Pancreas (tissue), 10 donors: ENCODE results near the gene LRFN2. TPM values are rescaled to one million over a fixed set of nuclear protein-coding genes. Genes with fewer than 3 reads are reported as not detected.

Experiments used
- ATAC-seq, 4 donors: fragments of 200-7000 bp; cut with Tn5 transposase; one replicate each; pipeline versions ENCODE4 v1.8.0 to v1.9.1; 2020; ENCODE audit warnings: mild to moderate bottlenecking in 4 of 4, moderate library complexity in 4 of 4
- DNase-seq, 6 donors: peaks; one replicate each; pipeline ENCODE4 v3.0.0-alpha.2; 2020
- FAIRE-seq: peaks from 2 replicates; lab custom pipeline; 2012; peaks lifted over from hg19 to GRCh38; lab: Jason Lieb, UNC
- H3K27ac ChIP-seq, 4 donors: fragments of 200-600 bp; sonication (generic); 1 replicate in 3 of 4; 2 replicates in 1 of 4; pipeline versions ENCODE4 v1.5.0 to v1.8.0; 2020
- H3K27me3 ChIP-seq, 4 donors: fragments of 200-600 bp; one replicate each; pipeline ENCODE4 v1.8.0; 2021
- H3K36me3 ChIP-seq, 3 donors: fragments of 200-600 bp; sonication (generic) in 1 of 3; one replicate each; pipeline versions ENCODE4 v1.5.0 to v1.8.0; 2020 to 2021
- H3K4me1 ChIP-seq, 3 donors: fragments of 200-600 bp; one replicate each; pipeline ENCODE4 v1.8.0; 2021
- H3K4me3 ChIP-seq, 4 donors: fragments of 200-600 bp; sonication (generic) in 2 of 4; one replicate each; pipeline versions ENCODE4 v1.5.0 to v1.8.0; 2020 to 2021
- H3K9me3 ChIP-seq, 4 donors: fragments of 200-600 bp; one replicate each; pipeline ENCODE4 v1.8.0; 2021
- CTCF ChIP-seq, 4 donors: fragments of 200-600 bp; sonication (generic) in 3 of 4; IDR thresholded peaks; one replicate each; pipeline versions ENCODE4 v1.5.0 to v1.8.0; 2021; ENCODE audit warnings: antibody characterized with exemption in 4 of 4
- WGBS, 2 donors: extraction: QIAGEN DNeasy Blood & Tissue Kit; methylation state at CpG; one replicate each; pipeline ENCODE4 v1.1.7; 2013; 5-methylcytosine and 5-hydroxymethylcytosine counted together
- intact Hi-C, 3 donors: fragments of 100-400 bp; cut with DNase I; formaldehyde crosslinking; loops; one replicate each; pipeline versions ENCODE4 v1.11.1 to v1.14.2; 2022
- polyA plus RNA-seq, 2 donors: library from polyadenylated mRNA; stranded (reverse); fragments of 200-250 nt; gene quantifications; one replicate each; pipeline ENCODE4 v1.2.3, GENCODE V29; 2013
- total RNA-seq, 6 donors: library from RNA; stranded (reverse); fragmentation: NEBNext Ultra II Directional in 4 of 6; extraction: Animal tissue kit (Norgen Biotek cat#: 25700) in 4 of 6; gene quantifications; one replicate each; pipeline versions ENCODE4 v1.2.1 to v1.2.4, GENCODE V29; 2021 to 2023
- donor health status: healthy with polysubstance abuse.
- donor health status: DM: no; HTN: no; CAD: no; lungs with moderate emphysema.
- donor health status: DM: no; HTN: no; CAD: no.
- donor health status: control.
- donor health status: control.
- donor health status: Bipolar disorder and iron deficiency.
- donor health status: DM: yes; HTN: yes; CAD: no.
- donor health status: DM: no; HTN: no; CAD: no.
- donor health status: DM: no; HTN: no; CAD: no.
- donor health status: DM: yes; HTN: yes; CAD: no.

LRFN2 gene
- total and polyA plus RNA-seq, 8 donors = 0.22 to 1.5 (median 0.54) TPM

- intact Hi-C loops = no loop called here
- Histone ChIP-seq H3K36me3 (no peaks in the 10 kb centered on the region), H3K27ac (no peak overlapping the region), H3K9me3 (no peaks in the 10 kb centered on the region), H3K4me1 (no peaks in the 10 kb centered on the region), H3K4me3 (no peak overlapping the region), H3K27me3 (no peaks in the 10 kb centered on the region)
- FAIRE-seq (no peak), DNase-seq (no peak), ATAC-seq (peak in 2 of 4 donors; percentile 36 to 56)
- TF ChIP-seq CTCF (IDR thresholded peaks at IDR 0.05) = no peak
- 67 to 81% methylated on average over 9 of the region's 9 CpGs for WGBS, 2 donors
These were observed 177.3 kb downstream of the LRFN2 start for GRCh38 chr6:40409716-40410397.

GRCh38 chr6:40408786-40409542, 178.2 kb downstream of the LRFN2 start:
- no peak for TF ChIP-seq CTCF (IDR thresholded peaks at IDR 0.05)
- intact Hi-C loops = no loop called here
- FAIRE-seq = no peak
- H3K4me1 ChIP-seq = no peaks in the 10 kb centered on the region
- ATAC-seq = no peak
- H3K27me3 ChIP-seq = no peaks in the 10 kb centered on the region
- H3K27ac ChIP-seq = no peak overlapping the region
- no peak overlapping the region for H3K4me3 ChIP-seq
- no peaks in the 10 kb centered on the region for H3K9me3 ChIP-seq
- H3K36me3 ChIP-seq = no peaks in the 10 kb centered on the region
- DNase-seq = no peak
- WGBS, 2 donors = 78 to 83% methylated on average over 4 of the region's 4 CpGs

- H3K4me1 ChIP-seq = no peaks in the 10 kb centered on the region
- H3K36me3 ChIP-seq = no peaks in the 10 kb centered on the region
- no peaks in the 10 kb centered on the region for H3K27me3 ChIP-seq
- no peak overlapping the region for H3K27ac ChIP-seq
- WGBS, 2 donors = 45 to 60% methylated on average over 2 of the region's 2 CpGs
- no peak overlapping the region for H3K4me3 ChIP-seq
- no peaks in the 10 kb centered on the region for H3K9me3 ChIP-seq
- FAIRE-seq = no peak
- DNase-seq = no peak
- intact Hi-C loops = no loop called here
- ATAC-seq = no peak
- no peak for TF ChIP-seq CTCF (IDR thresholded peaks at IDR 0.05)
These were observed 179.9 kb downstream of the LRFN2 start for GRCh38 chr6:40407239-40407638.

GRCh38 chr6:40406175-40406574, 181.0 kb downstream of the LRFN2 start:
- Histone ChIP-seq H3K27me3 (no peaks in the 10 kb centered on the region), H3K9me3 (no peaks in the 10 kb centered on the region), H3K36me3 (no peaks in the 10 kb centered on the region), H3K4me3 (no peak overlapping the region), H3K27ac (no peak overlapping the region), H3K4me1 (no peaks in the 10 kb centered on the region)
- intact Hi-C loops = no loop called here
- FAIRE-seq (no peak), DNase-seq (no peak), ATAC-seq (no peak)
- 96 to 97% methylated on average over 7 of the region's 7 CpGs for WGBS, 2 donors
- no peak for TF ChIP-seq CTCF (IDR thresholded peaks at IDR 0.05)

GRCh38 chr6:40400738-40401137, 186.4 kb downstream of the LRFN2 start:
- no peak for TF ChIP-seq CTCF (IDR thresholded peaks at IDR 0.05)
- intact Hi-C loops = no loop called here
- DNase-seq (no peak), FAIRE-seq (no peak), ATAC-seq (no peak)
- Histone ChIP-seq H3K27ac (no peak overlapping the region), H3K27me3 (no peaks in the 10 kb centered on the region), H3K9me3 (no peaks in the 10 kb centered on the region), H3K36me3 (no peaks in the 10 kb centered on the region), H3K4me3 (no peak overlapping the region), H3K4me1 (peaks cover 5 to 10% (median 7%) of the 10 kb centered on the region in 3 donors)
